Nephron (organoid): ENCODE measurements around the gene PIP5KL1.

Source experiments
- H3K27ac Mint-ChIP-seq, 3 experiments: 2 replicates each; pipeline ENCODE4 v1.8.0; 2020; ENCODE audit warnings: mixed read lengths in 3 of 3, mild to moderate bottlenecking in 2 of 3, moderate library complexity in 1 of 3
- H3K27me3 Mint-ChIP-seq: 2 replicates; pipeline ENCODE4 v1.8.0; 2021; ENCODE audit warnings: low read depth, mild to moderate bottlenecking, moderate library complexity, mixed read lengths
- H3K36me3 Mint-ChIP-seq: 2 replicates; pipeline ENCODE4 v1.8.0; 2020; ENCODE audit warnings: low read depth, mixed read lengths
- H3K4me1 Mint-ChIP-seq: 2 replicates; pipeline ENCODE4 v1.8.0; 2020; ENCODE audit warnings: mixed read lengths
- H3K4me3 Mint-ChIP-seq, 3 experiments: 2 replicates each; pipeline ENCODE4 v1.8.0; 2020; ENCODE audit warnings: mild to moderate bottlenecking in 3 of 3, mixed read lengths in 3 of 3, moderate library complexity in 2 of 3
- H3K9me3 Mint-ChIP-seq: 2 replicates; pipeline ENCODE4 v1.8.0; 2020; ENCODE audit warnings: mixed read lengths
- TF ChIP-seq, protein P1 (sequence below), 3 experiments: fragments of 200-600 bp; sonication (generic); IDR thresholded peaks; one replicate each; pipeline ENCODE4 v1.5.0; 2021; ENCODE audit warnings: antibody characterized with exemption in 3 of 3; ENCODE audit not compliant: unreplicated experiment in 3 of 3

PIP5KL1 gene, protein sequence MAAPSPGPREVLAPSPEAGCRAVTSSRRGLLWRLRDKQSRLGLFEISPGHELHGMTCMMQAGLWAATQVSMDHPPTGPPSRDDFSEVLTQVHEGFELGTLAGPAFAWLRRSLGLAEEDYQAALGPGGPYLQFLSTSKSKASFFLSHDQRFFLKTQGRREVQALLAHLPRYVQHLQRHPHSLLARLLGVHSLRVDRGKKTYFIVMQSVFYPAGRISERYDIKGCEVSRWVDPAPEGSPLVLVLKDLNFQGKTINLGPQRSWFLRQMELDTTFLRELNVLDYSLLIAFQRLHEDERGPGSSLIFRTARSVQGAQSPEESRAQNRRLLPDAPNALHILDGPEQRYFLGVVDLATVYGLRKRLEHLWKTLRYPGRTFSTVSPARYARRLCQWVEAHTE

DNA sequence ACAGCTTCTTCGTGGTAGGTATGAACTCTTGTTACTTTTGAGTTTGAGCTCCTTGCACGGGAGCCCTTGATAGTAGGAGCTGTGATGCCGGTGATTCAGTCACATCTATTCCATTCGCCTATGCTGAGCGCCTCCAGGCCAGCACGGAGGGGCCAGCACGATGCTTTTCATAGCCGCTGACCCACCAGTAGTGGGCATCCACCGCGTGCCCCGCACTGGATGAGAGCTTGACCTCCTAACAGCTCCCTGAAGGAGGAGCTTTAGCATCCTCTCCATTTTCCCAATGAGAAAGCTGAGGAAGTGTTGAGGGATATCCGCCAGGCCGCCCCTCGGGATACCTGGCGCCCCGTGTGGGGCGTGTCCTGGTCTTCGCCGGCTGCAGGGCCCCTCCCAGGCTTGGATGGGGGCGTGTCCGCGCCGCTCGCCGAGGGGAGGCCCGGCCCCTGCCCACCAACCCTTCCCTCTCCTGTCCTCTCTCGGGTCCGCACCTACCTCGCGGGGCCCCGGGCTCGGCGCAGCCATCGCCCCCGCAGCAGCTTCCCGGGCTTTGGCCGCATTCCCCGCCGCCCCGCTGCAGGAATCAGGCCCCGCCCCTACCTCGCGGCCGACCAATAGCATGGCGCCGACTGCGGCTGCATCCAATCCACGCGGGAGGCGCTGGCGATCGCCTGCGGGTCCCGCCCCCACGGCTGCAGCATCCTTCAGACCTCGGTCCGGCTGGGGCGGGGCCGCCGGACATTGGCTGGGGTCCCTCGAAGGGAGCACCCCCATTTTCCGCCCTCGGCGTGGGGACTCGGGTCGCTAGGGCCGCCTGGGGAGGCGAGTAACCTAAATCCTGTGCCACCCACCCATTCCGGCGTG, at the start of gene PIP5KL1:
PIP5KL1 (minus strand) TSS at position 547 of the 861 bp plus-strand sequence; CDS start at position 522, 25 bp downstream.
- H3K4me3 Mint-ChIP-seq = peak within 1 kb of the TSS; percentile 69 to 77 (median 77)
- no peaks in the 10 kb centered on the region for H3K9me3 Mint-ChIP-seq
- H3K27me3 Mint-ChIP-seq = peaks cover 46% of the 10 kb centered on the region
- peaks cover 16% of the 10 kb centered on the region for H3K4me1 Mint-ChIP-seq
- peak within 1 kb of the TSS in 2 of 3 experiments; percentile 28 to 52 for H3K27ac Mint-ChIP-seq
- peaks cover 11% of the 10 kb centered on the region for H3K36me3 Mint-ChIP-seq
- TF ChIP-seq, protein P1, sequence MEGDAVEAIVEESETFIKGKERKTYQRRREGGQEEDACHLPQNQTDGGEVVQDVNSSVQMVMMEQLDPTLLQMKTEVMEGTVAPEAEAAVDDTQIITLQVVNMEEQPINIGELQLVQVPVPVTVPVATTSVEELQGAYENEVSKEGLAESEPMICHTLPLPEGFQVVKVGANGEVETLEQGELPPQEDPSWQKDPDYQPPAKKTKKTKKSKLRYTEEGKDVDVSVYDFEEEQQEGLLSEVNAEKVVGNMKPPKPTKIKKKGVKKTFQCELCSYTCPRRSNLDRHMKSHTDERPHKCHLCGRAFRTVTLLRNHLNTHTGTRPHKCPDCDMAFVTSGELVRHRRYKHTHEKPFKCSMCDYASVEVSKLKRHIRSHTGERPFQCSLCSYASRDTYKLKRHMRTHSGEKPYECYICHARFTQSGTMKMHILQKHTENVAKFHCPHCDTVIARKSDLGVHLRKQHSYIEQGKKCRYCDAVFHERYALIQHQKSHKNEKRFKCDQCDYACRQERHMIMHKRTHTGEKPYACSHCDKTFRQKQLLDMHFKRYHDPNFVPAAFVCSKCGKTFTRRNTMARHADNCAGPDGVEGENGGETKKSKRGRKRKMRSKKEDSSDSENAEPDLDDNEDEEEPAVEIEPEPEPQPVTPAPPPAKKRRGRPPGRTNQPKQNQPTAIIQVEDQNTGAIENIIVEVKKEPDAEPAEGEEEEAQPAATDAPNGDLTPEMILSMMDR (IDR thresholded peaks at IDR 0.05; ENCODE audit: unreplicated experiment in 3 of 3) = no peak

- H3K4me3 Mint-ChIP-seq = peak overlapping the region; percentile 97 to 98 (median 98)
- TF ChIP-seq, protein P1 (IDR thresholded peaks at IDR 0.05; ENCODE audit: unreplicated experiment in 3 of 3) = no peak
- peaks cover 49% of the 10 kb centered on the region for H3K4me1 Mint-ChIP-seq
- H3K27ac Mint-ChIP-seq = peak overlapping the region; percentile 91 to 94 (median 93)
- no peaks in the 10 kb centered on the region for H3K9me3 Mint-ChIP-seq
- H3K27me3 Mint-ChIP-seq = peaks cover 4% of the 10 kb centered on the region
- H3K36me3 Mint-ChIP-seq = no peaks in the 10 kb centered on the region
Observed at GRCh38 chr9:127980060-127980705, 49.6 kb upstream of the PIP5KL1 start.

GRCh38 chr9:127979333-127980059, 48.9 kb upstream of the PIP5KL1 start:
- Mint-ChIP-seq H3K36me3 (no peaks in the 10 kb centered on the region), H3K27me3 (peaks cover 4% of the 10 kb centered on the region), H3K4me1 (peaks cover 54% of the 10 kb centered on the region), H3K4me3 (peak overlapping the region; percentile 97 to 98 (median 98)), H3K27ac (peak overlapping the region; percentile 91 to 94 (median 93)), H3K9me3 (no peaks in the 10 kb centered on the region)
- TF ChIP-seq, protein P1 (IDR thresholded peaks at IDR 0.05; ENCODE audit: unreplicated experiment in 3 of 3) = no peak

DNA sequence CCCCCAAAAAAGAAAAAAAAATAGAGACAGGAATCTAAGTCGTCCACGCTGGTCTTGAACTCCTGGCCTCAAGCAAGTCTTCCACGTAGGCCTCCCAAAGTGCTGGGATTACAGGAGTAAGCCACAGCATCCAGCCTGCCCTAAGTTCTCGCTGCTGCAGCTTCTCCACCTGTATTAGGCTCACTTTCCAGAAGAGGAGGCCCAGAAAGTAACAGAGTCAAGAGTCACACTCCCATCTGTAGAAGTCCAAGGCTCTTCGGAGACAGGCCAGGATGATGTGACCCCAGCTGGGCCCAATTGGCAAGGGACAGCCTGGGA, 48.4 kb upstream of the PIP5KL1 start:
- TF ChIP-seq, protein P1 (IDR thresholded peaks at IDR 0.05; ENCODE audit: unreplicated experiment in 3 of 3) = no peak
- Mint-ChIP-seq H3K27ac (peak overlapping the region; percentile 91 to 94 (median 93)), H3K36me3 (no peaks in the 10 kb centered on the region), H3K4me1 (peaks cover 59% of the 10 kb centered on the region), H3K9me3 (no peaks in the 10 kb centered on the region), H3K4me3 (peak overlapping the region; percentile 97 to 98 (median 98)), H3K27me3 (peaks cover 4% of the 10 kb centered on the region)

DNA sequence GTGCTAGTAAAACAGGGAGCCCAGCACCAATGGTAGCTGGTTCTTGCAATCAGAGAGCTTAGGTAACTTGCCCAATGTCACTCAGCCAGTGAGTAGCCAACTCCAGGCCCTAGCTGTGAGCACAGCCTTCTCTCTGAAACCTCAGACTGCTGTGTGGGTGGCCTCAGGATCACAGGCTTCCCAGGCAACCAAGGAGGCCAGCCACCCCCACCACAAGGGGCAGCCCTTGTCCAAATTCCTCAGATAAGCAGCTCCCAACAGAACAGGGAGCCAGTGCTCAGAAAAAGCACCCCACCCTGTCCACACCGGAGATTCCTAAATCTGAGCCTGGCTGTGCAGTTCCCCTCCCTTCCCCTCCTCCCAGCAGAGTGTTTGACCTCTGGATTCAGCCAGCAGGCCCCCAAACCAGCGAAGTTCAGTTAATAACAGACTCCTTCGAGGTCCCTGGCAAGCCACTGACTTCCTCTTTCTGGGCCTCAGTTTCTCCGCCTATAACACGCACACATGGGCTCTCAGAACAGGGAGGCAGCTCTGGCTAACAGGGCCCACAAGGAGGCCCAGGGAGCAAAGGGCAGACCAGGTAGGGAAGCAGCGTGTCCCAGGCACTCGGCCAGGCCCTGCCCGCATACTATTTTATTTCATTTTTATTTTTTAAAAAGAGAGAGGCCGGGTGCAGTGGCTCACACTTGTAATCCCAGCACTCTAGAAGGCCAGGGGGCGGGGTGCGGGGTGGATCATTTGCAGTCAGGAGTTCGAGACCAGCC, 47.5 kb upstream of the PIP5KL1 start:
- Mint-ChIP-seq H3K27me3 (peaks cover 4% of the 10 kb centered on the region), H3K27ac (peak overlapping the region; percentile 32 to 88 (median 77)), H3K4me1 (peaks cover 65% of the 10 kb centered on the region), H3K4me3 (peak overlapping the region; percentile 75 to 87 (median 86)), H3K36me3 (no peaks in the 10 kb centered on the region), H3K9me3 (no peaks in the 10 kb centered on the region)
- TF ChIP-seq, protein P1 (IDR thresholded peaks at IDR 0.05; ENCODE audit: unreplicated experiment in 3 of 3) = no peak
